ENCODE measurements around the gene NFAT5. TPM values are rescaled to one million over a fixed set of nuclear protein-coding genes. Genes with fewer than 3 reads are reported as not detected.

NFAT5 gene
- total and polyA plus RNA-seq, 2 donors (not counting 3 experiments of a cell fraction or from before 2014, with no cell fraction given) = 17.2 to 49.5 TPM

- Histone ChIP-seq H3K4me1 (ENCODE audit: control insufficient read depth, extremely low read depth, insufficient read depth, low read length) (peaks cover 5% of the 10 kb centered on the region), H3K9ac (replicated peaks; ENCODE audit: extremely low read depth, insufficient read depth, low read length) (no peak overlapping the region), H3K36me3 (ENCODE audit: control insufficient read depth in 2 of 2, extremely low read depth in 1 of 2, insufficient read depth in 2 of 2, low read length in 2 of 2) (no peaks in the 10 kb centered on the region), H2AFZ (ENCODE audit: low read depth, low read length) (no peak overlapping the region), H3K27ac (ENCODE audit: insufficient read depth, low read depth, low read length) (no peak overlapping the region), H3K4me2 (ENCODE audit: insufficient read depth, low read length) (no peak overlapping the region), H3K9me1 (replicated peaks; ENCODE audit: control insufficient read depth, extremely low read depth, insufficient read depth, low read length) (peaks cover 2% of the 10 kb centered on the region), H3K9me3 (replicated peaks; ENCODE audit: control insufficient read depth, insufficient read depth, low read length) (no peaks in the 10 kb centered on the region), H4K20me1 (replicated peaks; ENCODE audit: control insufficient read depth, extremely low read depth, insufficient read depth, low read length) (peaks cover 5% of the 10 kb centered on the region), H3K27me3 (ENCODE audit: control insufficient read depth in 2 of 2, insufficient read depth in 2 of 2, low read length in 2 of 2) (no peaks in the 10 kb centered on the region), H3K4me3 (replicated peaks in 1 of 3; ENCODE audit: insufficient read depth in 1 of 3, low read depth in 1 of 3, low read length in 3 of 3) (no peak overlapping the region), H3K79me2 (ENCODE audit: control insufficient read depth, insufficient read depth, low read length) (peaks cover 74% of the 10 kb centered on the region)
- POLR2A ChIA-PET = no interaction called here
- FAIRE-seq (no peak), DNase-seq (ENCODE audit: low read depth, low spot score) (no peak)
- intact Hi-C loops (cut with micrococcal nuclease) (no loop called here), dilution Hi-C loops (cut with MboI; ENCODE audit: extremely low pct_ligation_motif_present, low sequenced_read_pairs) (no loop called here)
- CTCF ChIA-PET = interaction anchor here (1.1 kb wide), 1 partner anchor 96 kb away, joined by 3 read pairs; no protein-coding TSS in a partner anchor
- no TSS peak for BruUV-seq (replicated peaks)
- TF ChIP-seq GATA2 (IDR thresholded peaks at IDR 0.05; ENCODE audit: insufficient read depth, insufficient read length, low read depth, low read length) (no peak), FOS (IDR thresholded peaks at IDR 0.05; ENCODE audit: borderline replicate concordance, insufficient read depth, low read length) (no peak), EZH2 (IDR thresholded peaks at IDR 0.05; ENCODE audit: borderline replicate concordance, low read depth, low read length, severe bottlenecking) (no peak), JUN (IDR thresholded peaks at IDR 0.05; ENCODE audit: borderline replicate concordance, insufficient read depth, insufficient read length, low read depth) (no peak), CTCF (IDR thresholded peaks at IDR 0.05; ENCODE audit: extremely low read depth in 1 of 2, insufficient read depth in 1 of 2, low read depth in 1 of 2, low read length in 2 of 2) (no peak)
Observed at GRCh38 chr16:69590590-69590989, 24.8 kb downstream of the NFAT5 start.

All from endothelial cell of umbilical vein (primary cell).